Measurements from ENCODE around the gene THRA. TPM values are rescaled to one million over a fixed set of nuclear protein-coding genes. Genes with fewer than 3 reads are reported as not detected.
A peak's percentile ranks its signal among the peaks of the same experiment; 100 is the strongest.

The THRA gene
- total RNA-seq, 2 experiments from 2014 or later = 5.9 to 8.3 TPM

- Mint-ChIP-seq H3K9me3 (ENCODE audit: low read depth) (no peaks in the 10 kb centered on the region), H3K4me3 (no peak overlapping the region), H3K36me3 (peaks cover 17% of the 10 kb centered on the region), H3K27ac (no peak overlapping the region), H3K4me1 (peaks cover 23% of the 10 kb centered on the region), H3K27me3 (no peaks in the 10 kb centered on the region)
- CTCF ChIA-PET = interaction anchor here (1.0 to 1.9 kb wide), 4 partner anchors 9 to 197 kb away, joined by 3 to 9 read pairs (median 4); partner anchors contain the start of genes CASC3 and WIPF2
- DNase-seq (no peak), ATAC-seq (no peak)
These were observed 40.3 kb upstream of the THRA start for GRCh38 chr17:40022497-40022896.

GRCh38 chr17:40022961-40023541, 39.7 kb upstream of the THRA start:
- Mint-ChIP-seq H3K27me3 (no peaks in the 10 kb centered on the region), H3K4me3 (no peak overlapping the region), H3K9me3 (ENCODE audit: low read depth) (no peaks in the 10 kb centered on the region), H3K27ac (no peak overlapping the region), H3K4me1 (peaks cover 23% of the 10 kb centered on the region), H3K36me3 (peaks cover 17% of the 10 kb centered on the region)
- CTCF ChIA-PET = interaction anchor here (1.4 to 1.6 kb wide), 2 partner anchors 10 to 53 kb away, joined by 3 to 9 read pairs; no protein-coding TSS in a partner anchor
- no peak for ATAC-seq
- DNase-seq = no peak

- H3K36me3 Mint-ChIP-seq = peaks cover 19% of the 10 kb centered on the region
- H3K27me3 Mint-ChIP-seq = no peaks in the 10 kb centered on the region
- no peak overlapping the region for H3K4me3 Mint-ChIP-seq
- H3K4me1 Mint-ChIP-seq = peaks cover 23% of the 10 kb centered on the region
- DNase-seq (no peak), ATAC-seq (no peak)
- no peak overlapping the region for H3K27ac Mint-ChIP-seq
- no peaks in the 10 kb centered on the region for H3K9me3 Mint-ChIP-seq (ENCODE audit: low read depth)
- CTCF ChIA-PET = interaction anchor here (0.7 to 2.9 kb wide), 3 partner anchors 10 to 62 kb away, joined by 3 to 11 read pairs (median 5); no protein-coding TSS in a partner anchor
These were observed 39.0 kb upstream of the THRA start for GRCh38 chr17:40023590-40024292.

DNA sequence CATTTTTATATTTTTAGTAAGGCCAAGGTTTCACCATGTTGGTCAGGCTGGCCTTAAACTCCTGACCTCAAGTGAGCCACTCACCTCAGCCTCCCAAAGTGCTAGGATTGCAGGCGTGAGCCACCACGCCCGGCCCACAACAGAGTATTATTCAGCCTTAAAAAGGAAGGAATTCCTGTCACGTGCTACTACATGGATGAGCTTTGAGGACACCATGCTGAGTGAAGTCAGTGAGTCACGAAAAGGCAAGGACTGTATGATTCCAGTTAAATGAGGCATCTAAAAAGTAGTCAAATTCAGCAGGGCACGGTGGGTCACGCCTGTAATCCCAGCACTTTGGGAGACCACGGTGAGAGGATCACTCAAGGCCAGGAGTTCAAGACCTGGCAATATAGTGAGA, 37.9 kb upstream of the THRA start:
- peak overlapping the region; percentile 6 for H3K27ac Mint-ChIP-seq
- CTCF ChIA-PET = interaction anchor here (1.4 to 6.1 kb wide), 5 partner anchors 10 to 477 kb away, joined by 3 to 97 read pairs (median 11); partner anchors contain the start of gene CSF3
- H3K4me1 Mint-ChIP-seq = peaks cover 23% of the 10 kb centered on the region
- H3K4me3 Mint-ChIP-seq = no peak overlapping the region
- no peak for ATAC-seq
- no peaks in the 10 kb centered on the region for H3K9me3 Mint-ChIP-seq (ENCODE audit: low read depth)
- H3K36me3 Mint-ChIP-seq = peaks cover 21% of the 10 kb centered on the region
- no peaks in the 10 kb centered on the region for H3K27me3 Mint-ChIP-seq
- no peak for DNase-seq

DNA sequence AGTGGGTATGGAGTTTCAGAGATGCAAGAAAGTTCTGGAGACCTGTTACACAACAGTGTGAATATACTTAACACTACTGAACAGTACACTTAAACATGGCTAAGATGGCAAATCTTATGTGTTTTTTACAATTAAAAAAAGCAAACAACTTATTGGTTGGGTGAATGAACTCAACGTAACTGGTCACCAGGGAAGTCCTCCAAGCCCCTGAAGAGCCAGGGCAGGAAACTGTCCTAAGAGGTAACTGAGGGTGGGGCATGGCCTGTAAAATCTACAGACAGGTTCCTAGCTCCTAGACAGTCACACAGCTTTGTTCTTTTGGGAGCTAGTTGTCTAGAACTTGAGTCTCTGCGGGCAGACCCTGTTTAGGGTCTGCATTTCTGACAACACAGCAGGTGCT, 37.2 kb upstream of the THRA start:
- no peak for DNase-seq
- H3K9me3 Mint-ChIP-seq (ENCODE audit: low read depth) = no peaks in the 10 kb centered on the region
- H3K36me3 Mint-ChIP-seq = peaks cover 21% of the 10 kb centered on the region
- H3K4me3 Mint-ChIP-seq = no peak overlapping the region
- H3K27ac Mint-ChIP-seq = peak overlapping the region; percentile 35
- no peak for ATAC-seq
- H3K4me1 Mint-ChIP-seq = peaks cover 23% of the 10 kb centered on the region
- CTCF ChIA-PET = interaction anchor here (0.9 to 6.1 kb wide), 14 partner anchors 10 to 477 kb away, joined by 3 to 97 read pairs (median 9); partner anchors contain the start of genes CSF3, MED24 and PSMD3
- no peaks in the 10 kb centered on the region for H3K27me3 Mint-ChIP-seq

DNA sequence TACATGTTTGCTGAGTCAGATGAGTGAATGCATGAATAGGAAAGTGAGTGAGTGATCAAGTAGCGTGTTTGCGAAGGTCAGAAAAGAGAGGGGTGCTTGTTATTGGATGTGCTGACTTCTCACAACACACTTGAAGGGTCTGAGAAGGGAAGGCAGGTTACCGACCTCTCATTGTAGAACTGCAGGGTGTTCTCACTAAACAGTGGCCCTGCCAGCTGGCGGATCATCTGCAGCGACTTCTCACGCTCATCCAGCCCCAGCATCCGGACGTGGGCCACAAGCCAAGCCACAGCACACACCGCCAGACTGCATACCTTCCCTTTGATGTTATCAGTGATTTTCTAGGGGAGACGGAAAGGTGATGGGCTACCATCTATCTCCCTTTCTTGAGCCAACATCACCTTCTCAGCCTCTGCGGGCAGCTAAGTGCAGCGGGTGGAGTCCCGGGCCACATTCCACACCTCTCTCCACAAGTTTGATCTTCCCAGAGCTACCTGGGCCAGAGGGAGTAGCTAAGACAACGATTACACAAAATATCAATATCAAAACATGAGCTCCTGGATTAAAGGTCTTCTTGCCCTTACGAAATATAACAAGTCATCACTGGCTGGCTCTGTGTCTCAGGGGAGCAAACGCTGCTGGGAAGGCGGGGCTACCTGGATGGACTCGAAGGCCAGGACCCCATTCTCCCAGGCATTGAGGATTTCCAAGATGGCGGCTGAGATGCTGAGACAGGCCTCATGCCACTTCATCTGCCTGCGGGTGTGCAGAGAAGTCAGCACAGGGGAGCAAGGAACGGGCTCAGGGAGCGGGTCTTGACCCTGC, 36.6 kb upstream of the THRA start:
- Mint-ChIP-seq H3K36me3 (peaks cover 22% of the 10 kb centered on the region), H3K4me1 (peaks cover 23% of the 10 kb centered on the region), H3K4me3 (no peak overlapping the region), H3K9me3 (ENCODE audit: low read depth) (no peaks in the 10 kb centered on the region), H3K27ac (peak overlapping the region; percentile 35), H3K27me3 (no peaks in the 10 kb centered on the region)
- ATAC-seq (peak; percentile 29), DNase-seq (peak; percentile 68)
- CTCF ChIA-PET = interaction anchor here (0.6 to 6.1 kb wide), 30 partner anchors 10 to 528 kb away, joined by 3 to 97 read pairs (median 4); partner anchors contain the start of genes CSF3, MED24 and PSMD3

GRCh38 chr17:40026816-40027613, 35.8 kb upstream of the THRA start:
- Mint-ChIP-seq H3K36me3 (peaks cover 22% of the 10 kb centered on the region), H3K4me1 (peaks cover 23% of the 10 kb centered on the region), H3K27ac (no peak overlapping the region)

GRCh38 chr17:40027614-40028012, 35.2 kb upstream of the THRA start:
- Mint-ChIP-seq H3K27me3 (no peaks in the 10 kb centered on the region), H3K4me3 (no peak overlapping the region), H3K4me1 (peaks cover 23% of the 10 kb centered on the region), H3K27ac (no peak overlapping the region), H3K36me3 (peaks cover 23% of the 10 kb centered on the region), H3K9me3 (ENCODE audit: low read depth) (no peaks in the 10 kb centered on the region)
- DNase-seq (no peak), ATAC-seq (no peak)
- CTCF ChIA-PET = interaction anchor here (0.7 to 6.1 kb wide), 28 partner anchors 9 to 447 kb away, joined by 3 to 97 read pairs (median 4); partner anchors contain the start of genes CASC3, CSF3 and MED24

More at GRCh38 chr17:40026816-40027613, 35.8 kb upstream of the THRA start:
- Mint-ChIP-seq H3K27me3 (no peaks in the 10 kb centered on the region), H3K4me3 (no peak overlapping the region), H3K9me3 (ENCODE audit: low read depth) (no peaks in the 10 kb centered on the region)
- ATAC-seq = peak; percentile 95
- CTCF ChIA-PET = interaction anchor here (0.6 to 6.1 kb wide), 43 partner anchors 9 to 529 kb away, joined by 3 to 97 read pairs (median 4); partner anchors contain the start of genes CASC3, CSF3, MED24 and PSMD3
- peak; percentile 85 for DNase-seq

GRCh38 chr17:40028595-40028994, 34.2 kb upstream of the THRA start:
- Mint-ChIP-seq H3K27ac (no peak overlapping the region), H3K4me1 (peaks cover 23% of the 10 kb centered on the region), H3K36me3 (peaks cover 24% of the 10 kb centered on the region), H3K9me3 (ENCODE audit: low read depth) (no peaks in the 10 kb centered on the region), H3K27me3 (no peaks in the 10 kb centered on the region), H3K4me3 (no peak overlapping the region)
- ATAC-seq (no peak), DNase-seq (no peak)
- CTCF ChIA-PET = interaction anchor here (1.0 to 6.1 kb wide), 8 partner anchors 8 to 406 kb away, joined by 3 to 97 read pairs (median 10); partner anchors contain the start of genes CSF3 and MED24

GRCh38 chr17:40031706-40032105, 31.1 kb upstream of the THRA start:
- Mint-ChIP-seq H3K4me1 (peaks cover 4% of the 10 kb centered on the region), H3K27me3 (no peaks in the 10 kb centered on the region), H3K4me3 (no peak overlapping the region), H3K36me3 (peaks cover 12% of the 10 kb centered on the region), H3K27ac (no peak overlapping the region), H3K9me3 (ENCODE audit: low read depth) (no peaks in the 10 kb centered on the region)
- CTCF ChIA-PET = interaction anchor here (2.6 kb wide), 1 partner anchor 44 kb away, joined by 6 read pairs; no protein-coding TSS in a partner anchor
- ATAC-seq = no peak
- no peak for DNase-seq

DNA sequence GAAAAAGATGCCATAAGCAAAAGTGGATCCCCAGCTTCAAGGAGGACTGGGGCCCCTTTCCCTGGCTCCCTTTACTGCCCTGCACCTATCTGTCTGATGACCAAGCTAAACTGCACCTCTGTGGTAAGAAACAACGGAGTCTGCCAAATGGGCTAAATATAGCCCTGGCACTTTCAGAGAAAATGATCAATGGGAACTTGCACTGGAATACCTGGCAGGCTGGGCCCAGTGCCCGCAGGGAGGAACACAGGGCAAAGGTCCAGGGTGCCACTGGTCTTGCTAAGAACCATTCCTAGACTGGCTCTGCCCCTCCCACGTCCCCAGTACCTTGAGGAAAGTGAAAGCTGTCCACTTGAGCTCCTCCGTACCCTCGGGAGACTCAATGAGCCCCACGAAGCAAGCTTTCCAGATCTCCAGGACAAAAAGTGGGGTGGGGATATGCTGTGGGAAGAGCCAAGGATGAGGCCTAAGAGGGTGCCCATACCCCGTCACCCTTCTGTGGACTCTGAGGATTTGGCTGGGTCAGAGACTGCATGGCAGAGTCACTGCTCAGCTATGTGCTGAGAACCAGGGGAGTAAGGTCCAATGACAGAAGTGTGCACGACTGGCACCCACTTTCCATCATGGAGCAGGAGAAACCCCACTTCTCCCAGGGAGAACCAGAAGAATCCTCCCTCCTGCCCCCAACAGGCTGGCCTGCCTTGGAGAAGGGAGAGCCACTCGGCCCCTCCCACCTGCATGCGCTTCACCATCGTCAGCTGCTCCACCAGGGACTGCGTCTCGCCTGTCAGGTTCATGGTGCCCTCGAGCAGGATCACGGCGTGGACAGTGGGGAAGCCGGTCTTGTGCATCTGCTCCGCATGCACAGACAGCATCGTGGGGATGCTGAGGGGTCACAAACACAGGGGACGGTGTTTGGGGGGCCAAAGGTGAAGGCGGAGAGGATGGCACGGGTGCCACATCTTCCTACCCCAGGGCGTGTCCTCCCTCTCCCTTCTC, 30.1 kb upstream of the THRA start:
- DNase-seq (no peak), ATAC-seq (no peak)
- no peaks in the 10 kb centered on the region for H3K27me3 Mint-ChIP-seq
- H3K36me3 Mint-ChIP-seq = peaks cover 12% of the 10 kb centered on the region
- no peaks in the 10 kb centered on the region for H3K9me3 Mint-ChIP-seq (ENCODE audit: low read depth)
- H3K4me1 Mint-ChIP-seq = no peaks in the 10 kb centered on the region
- H3K4me3 Mint-ChIP-seq = no peak overlapping the region
- no peak overlapping the region for H3K27ac Mint-ChIP-seq
- CTCF ChIA-PET = interaction anchor here (0.7 kb wide), 1 partner anchor 18 kb away, joined by 3 read pairs; no protein-coding TSS in a partner anchor

All from activated CD8-positive, alpha-beta memory T cell treated with anti-CD3 and anti-CD28 coated beads, Interleukin-2, amount 10 ng/mL, durations not matched to agents 7 days and 5 days (primary cell).